ENCODE measurements around the gene GOLPH3L. TPM values are rescaled to one million over a fixed set of nuclear protein-coding genes. Genes with fewer than 3 reads are reported as not detected.
A peak's percentile ranks its signal among the peaks of the same experiment; 100 is the strongest.
"Not testable (repeated sequence)": the region's sequence is repeated elsewhere in the genome, so short reads cannot be mapped to it uniquely, and the experiment has no call there.

GOLPH3L gene
- total RNA-seq, 3 donors from 2014 or later, result 11.2 to 11.9 (median 11.5) TPM

GRCh38 chr1:150615346-150616201, 81.4 kb downstream of the GOLPH3L start:
- no peaks in the 10 kb centered on the region for H3K27me3 Mint-ChIP-seq (ENCODE audit: low read depth)
- no peak for DNase-seq
- H3K36me3 Mint-ChIP-seq (ENCODE audit: insufficient read depth), result peaks cover 28% of the 10 kb centered on the region

GRCh38 chr1:150613061-150613920, 83.7 kb downstream of the GOLPH3L start:
- ATAC-seq (peak; percentile 63 to 68), DNase-seq (peak; percentile 38)
- no peaks in the 10 kb centered on the region for H3K9me3 Mint-ChIP-seq
- H3K36me3 Mint-ChIP-seq (ENCODE audit: insufficient read depth), result peaks cover 16% of the 10 kb centered on the region
- peaks cover 61% of the 10 kb centered on the region for H3K4me1 Mint-ChIP-seq (ENCODE audit: low read depth)
- H3K4me3 Mint-ChIP-seq, result peak overlapping the region; percentile 58
- no peaks in the 10 kb centered on the region for H3K27me3 Mint-ChIP-seq (ENCODE audit: low read depth)

More at GRCh38 chr1:150615346-150616201, 81.4 kb downstream of the GOLPH3L start:
- no peak for ATAC-seq
- peaks cover 69% of the 10 kb centered on the region for H3K4me1 Mint-ChIP-seq (ENCODE audit: low read depth)
- H3K4me3 Mint-ChIP-seq, result peak overlapping the region; percentile 35
- no peaks in the 10 kb centered on the region for H3K9me3 Mint-ChIP-seq

- Mint-ChIP-seq H3K4me1 (ENCODE audit: low read depth) (peaks cover 60% of the 10 kb centered on the region), H3K27me3 (ENCODE audit: low read depth) (no peaks in the 10 kb centered on the region), H3K36me3 (ENCODE audit: insufficient read depth) (peaks cover 14% of the 10 kb centered on the region), H3K9me3 (no peaks in the 10 kb centered on the region), H3K4me3 (peak overlapping the region; percentile 52)
- DNase-seq, result no peak
- no peak for ATAC-seq
Measured at GRCh38 chr1:150612014-150612345, 85.0 kb downstream of the GOLPH3L start.

- no peak for DNase-seq
- H3K4me3 Mint-ChIP-seq, result no peak overlapping the region
- H3K9me3 Mint-ChIP-seq, result no peaks in the 10 kb centered on the region
- H3K4me1 Mint-ChIP-seq (ENCODE audit: low read depth), result peaks cover 49% of the 10 kb centered on the region
- no peaks in the 10 kb centered on the region for H3K27me3 Mint-ChIP-seq (ENCODE audit: low read depth)
- ATAC-seq, result no peak
- peaks cover 7% of the 10 kb centered on the region for H3K36me3 Mint-ChIP-seq (ENCODE audit: insufficient read depth)
Measured at GRCh38 chr1:150610576-150610975, 86.4 kb downstream of the GOLPH3L start.

- H3K27me3 Mint-ChIP-seq (ENCODE audit: low read depth), result no peaks in the 10 kb centered on the region
- H3K36me3 Mint-ChIP-seq (ENCODE audit: insufficient read depth), result peaks cover 5% of the 10 kb centered on the region
- H3K9me3 Mint-ChIP-seq, result no peaks in the 10 kb centered on the region
- no peak overlapping the region for H3K4me3 Mint-ChIP-seq
- DNase-seq, result no peak
- no peak for ATAC-seq
- peaks cover 45% of the 10 kb centered on the region for H3K4me1 Mint-ChIP-seq (ENCODE audit: low read depth)
Measured at GRCh38 chr1:150609732-150610131, 87.2 kb downstream of the GOLPH3L start.

GRCh38 chr1:150606463-150607142, 90.4 kb downstream of the GOLPH3L start:
- peaks cover 32% of the 10 kb centered on the region for H3K4me1 Mint-ChIP-seq (ENCODE audit: low read depth)

GRCh38 chr1:150605451-150605731, 91.6 kb downstream of the GOLPH3L start:
- not testable (repeated sequence) for DNase-seq; H3K36me3 Mint-ChIP-seq (ENCODE audit: insufficient read depth); H3K27me3 Mint-ChIP-seq (ENCODE audit: low read depth); H3K9me3 Mint-ChIP-seq; H3K4me3 Mint-ChIP-seq; ATAC-seq
- H3K4me1 Mint-ChIP-seq (ENCODE audit: low read depth), result peaks cover 24% of the 10 kb centered on the region

More at GRCh38 chr1:150606463-150607142, 90.4 kb downstream of the GOLPH3L start:
- Mint-ChIP-seq H3K27me3 (ENCODE audit: low read depth) (no peaks in the 10 kb centered on the region), H3K36me3 (ENCODE audit: insufficient read depth) (peaks cover 7% of the 10 kb centered on the region), H3K4me3 (no peak overlapping the region), H3K9me3 (no peaks in the 10 kb centered on the region)
- no peak for ATAC-seq
- no peak for DNase-seq

- Mint-ChIP-seq H3K36me3 (ENCODE audit: insufficient read depth) (peaks cover 9% of the 10 kb centered on the region), H3K4me1 (ENCODE audit: low read depth) (peaks cover 18% of the 10 kb centered on the region), H3K9me3 (no peaks in the 10 kb centered on the region), H3K4me3 (peak overlapping the region; percentile 31), H3K27me3 (ENCODE audit: low read depth) (no peaks in the 10 kb centered on the region)
- peak in 1 of 2 donors; percentile 11 for ATAC-seq
- no peak for DNase-seq
Measured at GRCh38 chr1:150604226-150604588, 92.7 kb downstream of the GOLPH3L start.

GRCh38 chr1:150603711-150604110, 93.2 kb downstream of the GOLPH3L start:
- H3K4me3 Mint-ChIP-seq, result no peak overlapping the region
- no peaks in the 10 kb centered on the region for H3K9me3 Mint-ChIP-seq
- H3K4me1 Mint-ChIP-seq (ENCODE audit: low read depth), result peaks cover 18% of the 10 kb centered on the region
- DNase-seq, result no peak
- H3K36me3 Mint-ChIP-seq (ENCODE audit: insufficient read depth), result peaks cover 9% of the 10 kb centered on the region
- ATAC-seq, result no peak
- H3K27me3 Mint-ChIP-seq (ENCODE audit: low read depth), result no peaks in the 10 kb centered on the region

- not testable (repeated sequence) for ATAC-seq; DNase-seq; H3K9me3 Mint-ChIP-seq; H3K4me3 Mint-ChIP-seq; H3K27me3 Mint-ChIP-seq (ENCODE audit: low read depth)
- H3K4me1 Mint-ChIP-seq (ENCODE audit: low read depth), result peaks cover 18% of the 10 kb centered on the region
- H3K36me3 Mint-ChIP-seq (ENCODE audit: insufficient read depth), result peaks cover 11% of the 10 kb centered on the region
Measured at GRCh38 chr1:150602372-150602771, 94.6 kb downstream of the GOLPH3L start.

GRCh38 chr1:150601540-150601939, 95.4 kb downstream of the GOLPH3L start:
- DNase-seq (no peak), ATAC-seq (no peak)
- H3K9me3 Mint-ChIP-seq, result no peaks in the 10 kb centered on the region
- H3K4me1 Mint-ChIP-seq (ENCODE audit: low read depth), result peaks cover 17% of the 10 kb centered on the region
- no peak overlapping the region for H3K4me3 Mint-ChIP-seq
- no peaks in the 10 kb centered on the region for H3K27me3 Mint-ChIP-seq (ENCODE audit: low read depth)
- peaks cover 10% of the 10 kb centered on the region for H3K36me3 Mint-ChIP-seq (ENCODE audit: insufficient read depth)

- H3K9me3 Mint-ChIP-seq; H3K4me1 Mint-ChIP-seq (ENCODE audit: low read depth); H3K4me3 Mint-ChIP-seq; ATAC-seq; H3K27me3 Mint-ChIP-seq (ENCODE audit: low read depth); H3K36me3 Mint-ChIP-seq (ENCODE audit: insufficient read depth); DNase-seq: not testable (repeated sequence)
Measured at GRCh38 chr1:150598346-150598745, 98.6 kb downstream of the GOLPH3L start.

GRCh38 chr1:150596976-150597375, 100.0 kb downstream of the GOLPH3L start:
- Mint-ChIP-seq H3K36me3 (ENCODE audit: insufficient read depth) (peaks cover 4% of the 10 kb centered on the region), H3K4me1 (ENCODE audit: low read depth) (peaks cover 4% of the 10 kb centered on the region), H3K9me3 (no peaks in the 10 kb centered on the region), H3K4me3 (no peak overlapping the region), H3K27me3 (ENCODE audit: low read depth) (no peaks in the 10 kb centered on the region)
- ATAC-seq (no peak), DNase-seq (no peak)

Measured in activated T-cell treated with anti-CD3 and anti-CD28 coated beads, Interleukin-2, amount 50 U/mL, for 4 hours (primary cell).